ENCODE data around the gene KRTAP29-1.

KRTAP29-1 gene

DNA sequence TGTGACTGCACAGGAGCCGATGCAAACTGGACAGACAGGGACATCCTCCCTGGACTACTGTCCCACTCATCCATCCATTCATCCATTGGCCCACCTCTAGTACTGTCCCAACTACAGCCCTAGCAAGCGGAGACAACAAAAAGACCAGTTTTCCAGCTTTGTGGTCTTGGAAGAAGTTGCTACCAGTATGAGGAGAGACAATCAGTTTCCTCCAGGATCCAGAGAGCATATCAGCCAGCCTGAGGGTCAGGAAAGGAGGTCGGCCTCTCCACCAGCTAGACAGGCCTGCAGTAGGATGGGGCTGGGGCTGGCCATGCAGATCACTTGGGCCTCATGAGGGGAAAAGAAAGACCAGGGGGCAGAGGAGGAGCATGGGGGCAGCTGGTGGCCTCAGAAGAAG is 31.2 kb upstream of the KRTAP29-1 start:
- no peak overlapping the region for H3K9ac ChIP-seq (ENCODE audit: low read depth, low read length)
- H3K4me3 ChIP-seq (ENCODE audit: low read depth in 1 of 2, low read length in 2 of 2): no peak overlapping the region
- H3K79me2 ChIP-seq (ENCODE audit: insufficient read depth, low read length): no peaks in the 10 kb centered on the region
- H3K36me3 ChIP-seq (ENCODE audit: insufficient read depth, low read length): no peaks in the 10 kb centered on the region
- no peak overlapping the region for H2AFZ ChIP-seq (ENCODE audit: low read depth, low read length)
- H3K9me3 ChIP-seq (ENCODE audit: insufficient read depth, low read length, severe bottlenecking): no peaks in the 10 kb centered on the region
- TF ChIP-seq EZH2 (IDR thresholded peaks at IDR 0.05; ENCODE audit: borderline replicate concordance, low read depth, low read length, severe bottlenecking): no peak
- TF ChIP-seq, protein P1, sequence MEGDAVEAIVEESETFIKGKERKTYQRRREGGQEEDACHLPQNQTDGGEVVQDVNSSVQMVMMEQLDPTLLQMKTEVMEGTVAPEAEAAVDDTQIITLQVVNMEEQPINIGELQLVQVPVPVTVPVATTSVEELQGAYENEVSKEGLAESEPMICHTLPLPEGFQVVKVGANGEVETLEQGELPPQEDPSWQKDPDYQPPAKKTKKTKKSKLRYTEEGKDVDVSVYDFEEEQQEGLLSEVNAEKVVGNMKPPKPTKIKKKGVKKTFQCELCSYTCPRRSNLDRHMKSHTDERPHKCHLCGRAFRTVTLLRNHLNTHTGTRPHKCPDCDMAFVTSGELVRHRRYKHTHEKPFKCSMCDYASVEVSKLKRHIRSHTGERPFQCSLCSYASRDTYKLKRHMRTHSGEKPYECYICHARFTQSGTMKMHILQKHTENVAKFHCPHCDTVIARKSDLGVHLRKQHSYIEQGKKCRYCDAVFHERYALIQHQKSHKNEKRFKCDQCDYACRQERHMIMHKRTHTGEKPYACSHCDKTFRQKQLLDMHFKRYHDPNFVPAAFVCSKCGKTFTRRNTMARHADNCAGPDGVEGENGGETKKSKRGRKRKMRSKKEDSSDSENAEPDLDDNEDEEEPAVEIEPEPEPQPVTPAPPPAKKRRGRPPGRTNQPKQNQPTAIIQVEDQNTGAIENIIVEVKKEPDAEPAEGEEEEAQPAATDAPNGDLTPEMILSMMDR (IDR thresholded peaks at IDR 0.05; ENCODE audit: borderline replicate concordance, extremely low read depth, low read length, poor library complexity, severe bottlenecking): no peak
- H3K27ac ChIP-seq (ENCODE audit: low read length): no peak overlapping the region
- DNase-seq: no peak
- peaks cover 6% of the 10 kb centered on the region for H3K27me3 ChIP-seq (ENCODE audit: insufficient read depth, low read length, poor library complexity)
- no peaks in the 10 kb centered on the region for H4K20me1 ChIP-seq (ENCODE audit: insufficient read depth, low read length)
- H3K4me1 ChIP-seq (ENCODE audit: insufficient read depth, low read length): no peaks in the 10 kb centered on the region
- no peak overlapping the region for H3K4me2 ChIP-seq (ENCODE audit: insufficient read depth, low read length)
- no peak for ATAC-seq (ENCODE audit: insufficient read depth, low read depth)

GRCh38 chr17:41333098-41333497 is 30.4 kb upstream of the KRTAP29-1 start:
- DNase-seq (no peak), ATAC-seq (ENCODE audit: insufficient read depth, low read depth) (no peak)
- Histone ChIP-seq H3K79me2 (ENCODE audit: insufficient read depth, low read length) (no peaks in the 10 kb centered on the region), H3K27ac (ENCODE audit: low read length) (no peak overlapping the region), H3K4me1 (ENCODE audit: insufficient read depth, low read length) (no peaks in the 10 kb centered on the region), H3K36me3 (ENCODE audit: insufficient read depth, low read length) (no peaks in the 10 kb centered on the region), H2AFZ (ENCODE audit: low read depth, low read length) (no peak overlapping the region), H3K4me3 (ENCODE audit: low read depth in 1 of 2, low read length in 2 of 2) (no peak overlapping the region), H3K4me2 (ENCODE audit: insufficient read depth, low read length) (no peak overlapping the region), H4K20me1 (ENCODE audit: insufficient read depth, low read length) (no peaks in the 10 kb centered on the region), H3K27me3 (ENCODE audit: insufficient read depth, low read length, poor library complexity) (peaks cover 6% of the 10 kb centered on the region), H3K9me3 (ENCODE audit: insufficient read depth, low read length, severe bottlenecking) (no peaks in the 10 kb centered on the region), H3K9ac (ENCODE audit: low read depth, low read length) (no peak overlapping the region)
- TF ChIP-seq EZH2 (IDR thresholded peaks at IDR 0.05; ENCODE audit: borderline replicate concordance, low read depth, low read length, severe bottlenecking): no peak
- TF ChIP-seq, protein P1 (IDR thresholded peaks at IDR 0.05; ENCODE audit: borderline replicate concordance, extremely low read depth, low read length, poor library complexity, severe bottlenecking): no peak

DNA sequence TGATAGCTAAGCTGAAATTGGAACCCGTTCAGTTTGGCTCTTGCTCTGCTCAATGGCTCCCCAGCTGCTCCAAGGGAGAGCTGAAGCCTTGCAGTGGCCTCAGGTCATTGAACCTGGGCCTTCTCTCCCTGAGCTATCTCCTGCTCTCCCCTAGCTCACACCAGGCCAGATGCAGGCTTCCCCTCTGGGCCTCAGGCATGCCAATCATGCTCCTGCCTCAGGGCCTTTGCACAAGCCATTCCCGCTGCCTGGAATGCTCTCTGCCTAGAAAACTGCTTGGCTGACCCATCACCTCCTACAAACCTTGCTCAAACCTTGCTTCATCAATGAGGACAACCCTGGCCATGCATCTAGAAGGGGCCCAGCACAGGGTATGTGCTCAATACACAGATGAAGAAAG is 29.6 kb upstream of the KRTAP29-1 start:
- ATAC-seq (ENCODE audit: insufficient read depth, low read depth): no peak
- H4K20me1 ChIP-seq (ENCODE audit: insufficient read depth, low read length): no peaks in the 10 kb centered on the region

More for the DNA sequence above, 29.6 kb upstream of the KRTAP29-1 start:
- Histone ChIP-seq H3K4me2 (ENCODE audit: insufficient read depth, low read length) (no peak overlapping the region), H3K79me2 (ENCODE audit: insufficient read depth, low read length) (no peaks in the 10 kb centered on the region), H3K27ac (ENCODE audit: low read length) (no peak overlapping the region), H3K9ac (ENCODE audit: low read depth, low read length) (no peak overlapping the region), H2AFZ (ENCODE audit: low read depth, low read length) (no peak overlapping the region), H3K4me3 (ENCODE audit: low read depth in 1 of 2, low read length in 2 of 2) (no peak overlapping the region), H3K27me3 (ENCODE audit: insufficient read depth, low read length, poor library complexity) (peaks cover 6% of the 10 kb centered on the region), H3K36me3 (ENCODE audit: insufficient read depth, low read length) (no peaks in the 10 kb centered on the region), H3K4me1 (ENCODE audit: insufficient read depth, low read length) (no peaks in the 10 kb centered on the region), H3K9me3 (ENCODE audit: insufficient read depth, low read length, severe bottlenecking) (no peaks in the 10 kb centered on the region)
- TF ChIP-seq, protein P1 (IDR thresholded peaks at IDR 0.05; ENCODE audit: borderline replicate concordance, extremely low read depth, low read length, poor library complexity, severe bottlenecking): no peak
- no peak for TF ChIP-seq EZH2 (IDR thresholded peaks at IDR 0.05; ENCODE audit: borderline replicate concordance, low read depth, low read length, severe bottlenecking)
- no peak for DNase-seq

Measured in DND-41 (cell line).